Medulla oblongata (tissue), 1 donor: ENCODE results near the gene CPXM1.
"Not testable (repeated sequence)": the region's sequence is repeated elsewhere in the genome, so short reads cannot be mapped to it uniquely, and the experiment has no call there.

Experiments
- DNase-seq: peaks from one replicate; pipeline ENCODE4 v3.0.0-alpha.2; 2015; ENCODE audit errors: extremely low spot score

CPXM1 gene

GRCh38 chr20:2820896-2821869 lies 20.8 kb upstream of the CPXM1 start:
- DNase-seq = no peak

- no peak for DNase-seq
Observed at GRCh38 chr20:2820084-2820895, 19.9 kb upstream of the CPXM1 start.

DNA sequence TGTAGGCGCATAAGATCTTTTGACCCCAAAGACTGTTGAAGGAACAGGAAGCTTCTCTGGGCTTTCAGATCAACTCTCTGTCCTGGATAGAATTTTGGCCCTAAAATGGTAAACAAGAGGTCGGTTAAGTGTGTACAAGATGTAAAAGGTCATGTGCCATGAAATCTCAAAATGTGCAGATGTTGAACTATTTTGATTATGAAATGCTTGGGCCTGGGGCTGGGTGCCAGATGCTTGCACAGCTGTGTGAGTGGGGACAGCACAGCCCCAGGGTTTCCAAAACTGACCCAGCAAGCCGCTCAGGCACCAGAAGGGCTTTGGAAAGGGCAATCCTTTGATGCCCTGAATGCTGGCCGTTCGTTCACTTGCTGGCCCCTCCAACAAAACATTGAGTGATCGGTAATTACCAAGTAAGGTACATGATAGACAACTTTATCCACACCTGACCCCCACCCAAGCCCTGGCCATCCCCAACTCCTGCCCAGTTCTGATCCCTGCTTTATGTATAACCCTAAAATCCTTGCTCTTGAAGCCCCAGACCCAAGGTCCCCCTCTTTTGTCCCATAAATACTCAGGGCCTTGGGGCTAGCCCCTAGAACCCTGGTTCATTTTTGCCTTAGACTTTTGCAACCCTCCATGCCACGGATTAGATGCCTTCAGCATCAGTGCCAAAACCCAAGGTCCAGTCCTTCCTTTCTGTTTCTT lies 17.6 kb upstream of the CPXM1 start:
- no peak for DNase-seq

DNA sequence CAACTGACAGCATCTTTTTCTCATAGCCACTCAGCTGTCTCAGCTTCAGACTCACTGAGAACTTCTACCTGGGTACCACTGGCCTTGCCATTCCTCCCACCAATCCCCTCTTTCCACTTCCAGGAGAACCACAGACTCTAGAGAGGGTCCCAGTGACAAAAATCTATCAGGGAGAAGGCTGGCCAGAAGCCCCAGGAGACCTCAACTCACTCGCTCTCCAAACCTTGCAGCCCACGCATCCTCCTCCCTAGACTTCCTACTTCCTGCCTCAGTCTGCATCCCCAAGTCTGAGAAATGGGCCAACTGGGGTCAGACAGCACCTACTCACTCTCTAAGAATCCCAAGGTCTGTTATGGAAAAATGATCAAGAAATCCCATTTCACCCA lies 16.9 kb upstream of the CPXM1 start:
- no peak for DNase-seq

DNA sequence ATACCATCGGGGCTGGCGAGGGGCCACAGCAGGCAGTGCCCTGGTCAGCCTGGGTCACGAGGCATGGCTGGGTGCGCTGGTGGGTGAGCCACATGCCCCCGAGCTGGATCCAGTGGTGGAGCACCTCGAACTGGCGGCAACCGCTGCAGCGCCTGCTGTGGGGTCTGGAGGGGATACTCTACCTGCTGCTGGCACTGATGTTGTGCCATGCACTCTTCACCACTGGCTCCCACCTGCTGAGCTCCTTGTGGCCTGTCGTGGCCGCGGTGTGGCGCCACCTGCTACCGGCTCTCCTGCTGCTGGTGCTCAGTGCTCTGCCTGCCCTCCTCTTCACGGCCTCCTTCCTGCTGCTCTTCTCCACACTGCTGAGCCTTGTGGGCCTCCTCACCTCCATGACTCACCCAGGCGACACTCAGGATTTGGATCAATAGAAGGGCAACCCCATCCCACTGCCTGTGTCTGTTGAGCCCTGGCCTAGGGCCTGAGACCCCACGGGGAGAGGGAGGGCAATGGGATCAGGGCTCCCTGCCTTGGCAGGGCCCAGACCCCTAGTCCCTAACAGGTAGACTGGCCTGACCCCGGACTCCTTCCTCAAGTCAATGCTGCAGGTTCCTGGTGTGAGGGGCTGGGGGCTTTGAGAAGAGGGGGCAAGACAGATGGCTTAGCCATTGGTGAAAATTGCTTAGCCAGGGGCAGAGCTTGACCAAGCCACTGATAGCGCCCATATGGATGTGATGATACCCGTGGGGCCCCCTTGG lies 16.3 kb upstream of the CPXM1 start:
- no peak for DNase-seq

DNA sequence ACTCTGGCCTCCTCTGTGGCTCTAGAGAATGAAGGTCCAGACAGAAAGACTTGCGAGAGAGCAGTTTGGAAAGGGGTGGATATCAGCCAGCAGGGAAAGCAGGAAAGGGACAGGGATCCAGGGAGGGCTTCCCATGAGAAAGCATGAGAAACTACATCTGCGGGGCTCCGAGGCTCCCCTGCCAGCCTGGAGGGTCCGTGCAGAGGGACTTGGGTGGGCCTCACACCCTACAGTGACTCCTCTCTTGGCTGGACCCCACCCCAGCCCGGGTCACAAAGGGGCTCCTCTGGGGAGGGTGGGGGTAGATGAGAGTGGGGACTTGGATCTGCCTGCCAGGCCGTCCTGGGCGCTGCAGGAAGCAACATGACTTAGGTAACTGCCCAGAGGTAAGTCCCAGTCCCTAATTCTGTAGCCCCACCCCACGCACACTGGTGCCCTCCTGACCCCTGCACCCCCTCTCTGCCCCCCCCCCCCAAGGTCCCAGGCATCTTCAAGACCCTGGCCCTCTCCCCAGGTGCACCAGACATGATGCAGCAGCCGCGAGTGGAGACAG lies 15.7 kb upstream of the CPXM1 start, which contains the start of gene TMEM239:
Gene TMEM239 (plus strand): TSS at position 335 of the 553 bp plus-strand sequence. CDS start 191 bp downstream, at position 526.
- DNase-seq = no peak

DNA sequence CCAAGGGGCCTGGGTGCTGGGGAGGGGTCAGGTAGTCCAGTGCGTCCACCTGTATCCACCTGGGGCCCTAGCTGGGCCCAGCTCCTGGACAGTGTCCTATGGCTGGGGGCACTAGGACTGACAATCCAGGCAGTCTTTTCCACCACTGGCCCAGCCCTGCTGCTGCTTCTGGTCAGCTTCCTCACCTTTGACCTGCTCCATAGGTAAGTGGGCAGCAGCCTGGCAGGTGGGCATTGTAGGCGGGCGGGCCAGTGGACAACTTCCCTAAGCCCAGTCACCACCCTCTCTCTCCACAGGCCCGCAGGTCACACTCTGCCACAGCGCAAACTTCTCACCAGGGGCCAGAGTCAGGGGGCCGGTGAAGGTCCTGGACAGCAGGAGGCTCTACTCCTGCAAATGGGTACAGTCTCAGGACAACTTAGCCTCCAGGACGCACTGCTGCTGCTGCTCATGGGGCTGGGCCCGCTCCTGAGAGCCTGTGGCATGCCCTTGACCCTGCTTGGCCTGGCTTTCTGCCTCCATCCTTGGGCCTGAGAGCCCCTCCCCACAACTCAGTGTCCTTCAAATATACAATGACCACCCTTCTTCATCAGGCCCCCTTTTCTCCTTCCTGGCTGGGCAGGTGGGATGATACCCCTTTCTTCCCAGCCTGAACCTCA lies 14.9 kb upstream of the CPXM1 start:
- no peak for DNase-seq

DNA sequence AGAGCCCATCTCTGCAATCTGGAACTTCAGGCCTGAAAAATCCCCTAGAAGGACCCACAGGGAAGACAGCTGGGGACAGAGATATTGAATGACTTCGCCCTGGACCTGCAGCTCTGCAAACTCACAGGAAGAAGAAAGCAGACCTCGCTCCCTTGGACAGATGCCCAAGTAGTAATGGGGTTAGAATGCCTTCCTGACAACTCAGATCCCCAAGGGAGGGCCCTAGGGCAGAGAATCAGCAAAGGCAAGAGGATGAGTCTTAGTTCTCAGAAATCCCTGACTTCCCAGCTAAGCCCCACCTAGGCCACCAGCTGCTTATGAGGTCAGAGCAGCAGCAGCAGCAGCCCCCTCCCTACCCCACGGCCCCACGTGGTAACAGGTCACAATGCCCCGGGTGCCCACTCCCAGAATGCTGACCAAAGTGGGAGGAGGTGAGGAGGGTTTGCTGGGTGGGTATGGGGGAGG lies 14.2 kb upstream of the CPXM1 start, which contains the start of gene C20orf141:
Gene C20orf141 (plus strand): TSS at position 401 of the 465 bp plus-strand sequence. CDS start 198 bp downstream, outside the sequence.
- DNase-seq = no peak

- no peak for DNase-seq
Observed at GRCh38 chr20:2814076-2814475, 13.6 kb upstream of the CPXM1 start.

DNA sequence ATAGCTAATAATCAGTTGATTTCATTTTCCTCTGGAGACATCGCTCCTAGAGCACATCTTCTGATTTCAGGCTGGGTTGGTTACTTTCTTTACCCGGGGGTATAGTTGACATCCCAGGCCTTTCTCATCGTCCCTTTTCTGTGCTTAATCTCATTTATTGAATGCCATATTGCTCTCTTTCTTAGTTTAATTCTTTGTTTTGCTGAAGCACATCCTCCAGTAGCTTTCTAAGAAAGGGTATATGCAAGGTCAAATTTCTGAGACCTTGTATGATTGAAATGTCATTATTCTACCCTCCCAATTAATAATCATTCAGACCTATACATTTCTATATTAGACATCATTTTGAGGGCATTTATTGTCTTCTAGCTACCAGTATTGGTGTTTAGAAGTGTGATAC lies 11.8 kb upstream of the CPXM1 start:
- DNase-seq = no peak

DNA sequence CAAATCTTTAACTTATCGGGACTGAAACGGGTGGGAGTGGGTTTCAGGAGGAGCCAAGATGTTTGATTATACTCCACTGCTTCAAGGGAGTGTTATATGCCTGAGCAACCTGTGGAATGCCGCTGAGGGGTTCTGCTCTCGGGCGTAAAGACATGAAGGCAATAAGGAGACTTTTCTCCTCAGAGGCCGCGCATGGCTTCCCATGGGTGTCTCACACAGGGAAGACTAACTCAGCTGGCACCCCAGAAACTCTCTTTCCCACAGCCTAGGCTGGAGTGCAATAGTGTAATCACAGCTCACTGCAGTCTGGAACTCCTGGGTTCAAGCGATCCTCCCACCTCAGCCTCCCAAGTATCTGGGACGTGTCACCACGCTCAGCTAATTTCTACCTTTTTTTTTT lies 9.3 kb upstream of the CPXM1 start:
- no peak for DNase-seq

- not testable (repeated sequence) for DNase-seq
Observed at GRCh38 chr20:2807929-2808328, 7.5 kb upstream of the CPXM1 start.

DNA sequence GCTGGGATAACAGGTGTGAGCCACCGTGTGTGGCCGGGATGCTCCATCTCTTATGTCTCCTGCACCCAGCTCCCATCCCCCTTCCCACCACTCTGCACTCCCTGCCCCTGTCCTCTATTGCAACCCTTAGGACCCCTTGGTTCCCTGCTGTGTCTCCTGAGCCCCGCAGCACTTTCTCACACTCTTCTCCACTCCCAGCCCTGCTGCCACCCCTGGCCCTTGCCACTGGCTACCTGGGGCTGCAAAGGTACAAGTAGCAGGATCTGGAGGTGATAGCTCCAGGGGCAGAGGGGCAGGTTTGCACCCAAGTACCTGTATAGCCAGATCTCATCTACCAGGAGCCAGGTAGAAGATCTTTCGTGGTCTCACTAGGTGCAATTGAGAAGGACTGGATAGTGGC lies 6.6 kb upstream of the CPXM1 start:
- no peak for DNase-seq

- no peak for DNase-seq
Observed at GRCh38 chr20:2806351-2806701, 5.9 kb upstream of the CPXM1 start.

GRCh38 chr20:2805689-2806350 lies 5.4 kb upstream of the CPXM1 start:
- DNase-seq = no peak

DNA sequence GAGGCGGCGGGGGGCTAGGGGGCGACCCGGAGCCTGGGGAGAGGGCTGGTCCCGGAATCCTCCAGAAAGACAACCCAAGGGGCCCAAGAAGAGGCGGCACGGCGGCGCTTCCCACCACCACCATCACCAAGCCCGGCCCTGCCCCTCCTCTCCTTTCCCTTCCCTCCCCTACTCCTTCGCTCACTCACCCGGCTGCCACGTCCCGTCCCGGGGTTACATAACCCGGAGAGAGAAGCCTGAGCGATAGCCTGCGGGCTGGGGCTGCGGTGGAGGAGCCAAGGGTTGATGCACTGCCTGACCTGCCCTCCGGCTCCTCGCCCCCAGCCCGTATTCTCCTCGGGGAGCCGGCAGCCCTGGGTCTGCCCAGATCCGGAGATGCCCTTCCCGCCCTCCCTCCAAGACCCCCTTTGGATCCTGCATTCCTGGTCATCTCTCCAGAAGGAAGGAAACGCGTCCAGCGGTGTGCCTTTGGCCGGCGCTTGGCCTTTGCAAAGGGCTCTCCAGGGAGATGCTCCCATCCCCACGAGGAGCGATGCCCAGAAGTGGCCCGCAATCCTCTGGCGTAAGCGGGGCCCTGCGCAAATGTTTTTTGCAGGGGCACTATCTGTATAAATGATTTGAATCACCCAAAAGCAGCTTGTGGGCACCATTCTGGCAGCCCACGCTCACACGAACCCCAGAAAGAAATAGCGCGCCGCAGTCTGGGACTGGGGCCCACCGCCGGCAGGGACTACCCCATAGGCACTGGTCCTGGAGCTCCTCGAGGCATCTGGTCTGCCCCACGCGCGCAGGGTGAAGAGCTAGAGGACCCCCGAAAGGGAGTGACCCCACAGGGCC lies 4.6 kb upstream of the CPXM1 start:
- no peak for DNase-seq

- DNase-seq = no peak
Observed at GRCh38 chr20:2804041-2804828, 3.8 kb upstream of the CPXM1 start.

DNA sequence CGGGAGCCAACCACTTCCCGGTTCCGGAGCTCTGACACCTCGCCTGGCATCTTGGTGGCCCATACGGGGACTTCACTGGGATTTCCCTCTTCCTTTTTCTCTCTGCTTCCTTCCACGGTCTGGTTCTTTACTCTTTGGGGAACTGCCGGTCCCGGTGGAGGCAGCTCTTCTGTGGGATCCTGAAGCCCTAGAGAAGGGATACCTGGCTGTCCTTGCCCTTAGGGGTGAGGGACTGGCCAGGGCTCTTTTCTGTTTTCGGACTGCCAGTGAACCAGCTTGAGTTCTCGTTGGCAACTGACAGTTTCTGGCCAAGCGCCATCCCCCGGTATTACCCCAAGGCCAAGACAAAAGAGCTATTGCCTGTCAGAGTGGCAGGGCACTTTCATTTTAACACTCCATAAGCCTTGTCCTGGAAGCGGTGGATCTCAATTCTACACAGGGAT lies 880 bp upstream of the CPXM1 start:
- no peak for DNase-seq
